ENCODE results near the gene CACNA1H.
"Not testable (repeated sequence)": the region's sequence is repeated elsewhere in the genome, so short reads cannot be mapped to it uniquely, and the experiment has no call there.

The CACNA1H gene

GRCh38 chr16:1264345-1265089, 111.6 kb downstream of the CACNA1H start:
- no peak for TF ChIP-seq NFRKB (IDR thresholded peaks at IDR 0.05)
- no peak for TF ChIP-seq LEF1 (IDR thresholded peaks at IDR 0.05; ENCODE audit: borderline replicate concordance)
- TF ChIP-seq BHLHE40 (IDR thresholded peaks at IDR 0.05; ENCODE audit: borderline replicate concordance), result no peak
- TF ChIP-seq HDGF (IDR thresholded peaks at IDR 0.05; ENCODE audit: borderline replicate concordance), result no peak
- TF ChIP-seq ARNT (IDR thresholded peaks at IDR 0.05), result no peak
- TF ChIP-seq L3MBTL2 (conservative IDR thresholded peaks at IDR 0.05), result no peak
- no peak for TF ChIP-seq PKNOX1 (IDR thresholded peaks at IDR 0.05)
- no peak for TF ChIP-seq CTBP1 (IDR thresholded peaks at IDR 0.05; ENCODE audit: borderline replicate concordance)
- CTCF ChIA-PET, result no interaction called here
- DNase-seq (ENCODE audit: extremely low spot score), result no peak
- POLR2A ChIA-PET, result no interaction called here

DNA sequence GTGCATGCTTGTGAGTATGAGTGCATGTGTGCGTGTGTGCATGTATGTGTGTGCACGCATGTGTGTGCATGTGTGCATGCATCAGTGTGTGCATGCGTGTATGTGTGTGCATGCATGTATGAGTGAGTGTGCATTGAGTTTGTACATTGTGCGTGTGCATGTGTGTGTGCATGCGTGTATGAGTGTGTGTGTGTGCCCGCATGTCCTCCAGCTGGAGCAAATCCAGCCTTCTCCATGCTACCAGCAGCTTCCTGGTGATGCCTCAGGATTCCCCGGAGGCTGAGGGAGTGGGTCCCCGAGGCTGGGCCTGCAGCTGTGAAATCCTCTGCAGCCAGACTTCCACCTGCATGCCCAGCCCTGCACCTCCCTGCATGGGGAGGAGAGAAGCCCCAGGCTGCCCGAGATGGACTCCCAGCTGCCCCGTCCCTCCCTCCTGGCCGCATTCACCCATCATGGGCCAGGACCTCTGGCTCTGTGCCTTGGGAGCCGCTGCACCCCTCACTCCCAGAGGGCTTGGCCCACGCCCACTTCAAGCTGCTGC, 112.3 kb downstream of the CACNA1H start:
- no peak for DNase-seq (ENCODE audit: extremely low spot score)
- CTCF ChIA-PET, result no interaction called here
- POLR2A ChIA-PET, result no interaction called here
- no peak for TF ChIP-seq ZNF384 (IDR thresholded peaks at IDR 0.05)
- no peak for TF ChIP-seq HDGF (IDR thresholded peaks at IDR 0.05; ENCODE audit: borderline replicate concordance)
- no peak for TF ChIP-seq SP1 (IDR thresholded peaks at IDR 0.05)
- TF ChIP-seq PKNOX1 (IDR thresholded peaks at IDR 0.05), result no peak
- no peak for TF ChIP-seq SUZ12 (IDR thresholded peaks at IDR 0.05)
- no peak for TF ChIP-seq FOXM1 (IDR thresholded peaks at IDR 0.05; ENCODE audit: borderline replicate concordance)
- no peak for TF ChIP-seq FOXA1 (IDR thresholded peaks at IDR 0.05)
- TF ChIP-seq NFRKB (IDR thresholded peaks at IDR 0.05), result no peak

GRCh38 chr16:1265826-1266225, 112.9 kb downstream of the CACNA1H start:
- DNase-seq (ENCODE audit: extremely low spot score), result no peak
- ChIA-PET POLR2A (no interaction called here), CTCF (no interaction called here)
- no peak for TF ChIP-seq NFRKB (IDR thresholded peaks at IDR 0.05)
- no peak for TF ChIP-seq L3MBTL2 (conservative IDR thresholded peaks at IDR 0.05)

DNA sequence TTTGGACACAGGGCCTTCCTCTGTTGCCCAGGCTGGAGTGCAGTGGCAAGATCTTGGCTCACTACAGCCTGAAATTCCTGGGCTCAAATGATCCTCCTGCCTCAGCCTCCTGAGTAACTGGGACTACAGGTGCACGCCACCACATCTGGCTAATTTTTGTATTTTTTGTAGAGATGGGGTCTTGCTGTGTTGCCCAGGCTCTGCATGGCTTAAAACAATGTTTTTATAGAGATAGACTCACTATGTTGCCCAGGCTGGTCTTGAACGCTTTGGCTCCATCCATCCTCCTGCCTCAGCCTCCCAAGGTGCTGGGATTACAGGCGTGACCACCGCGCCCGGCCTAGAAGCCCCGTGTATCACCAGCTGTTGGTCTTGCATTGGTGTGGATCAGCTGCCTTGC, 116.5 kb downstream of the CACNA1H start:
- POLR2A ChIA-PET; DNase-seq (ENCODE audit: extremely low spot score): not testable (repeated sequence)
- CTCF ChIA-PET, result interaction anchor here (0.6 kb wide), 1 partner anchor 31 kb away, joined by 3 read pairs; no protein-coding TSS in a partner anchor

- CTCF ChIA-PET, result no interaction called here
- DNase-seq (ENCODE audit: extremely low spot score), result no peak
- TF ChIP-seq ARNT (IDR thresholded peaks at IDR 0.05) (no peak), FOXM1 (IDR thresholded peaks at IDR 0.05; ENCODE audit: borderline replicate concordance) (no peak)
- POLR2A ChIA-PET, result interaction anchor here (1.0 kb wide), 1 partner anchor 435 kb away, joined by 3 read pairs; the partner anchor contains the start of gene MAPK8IP3
These were observed 118.4 kb downstream of the CACNA1H start for GRCh38 chr16:1271380-1271723.
